ENCODE measurements around the gene HNRNPD. TPM values are rescaled to one million over a fixed set of nuclear protein-coding genes. Genes with fewer than 3 reads are reported as not detected.
A peak's percentile ranks its signal among the peaks of the same experiment; 100 is the strongest.
"Not testable (repeated sequence)": the region's sequence is repeated elsewhere in the genome, so short reads cannot be mapped to it uniquely, and the experiment has no call there.

Gene HNRNPD
- total and polyA plus RNA-seq, 4 experiments from 2014 or later = 158 to 268 (median 241) TPM

- Mint-ChIP-seq H3K27me3 (peaks cover 14 to 18% of the 10 kb centered on the region in 2 donors), H3K27ac (peak overlapping the region in 2 of 7 donors; percentile 31 to 68), H3K9me3 (peaks cover 2 to 11% (median 8%) of the 10 kb centered on the region in 8 donors), H3K4me3 (peak overlapping the region in 1 of 8 donors; percentile 29)
- H3K4me1 ChIP-seq (ENCODE audit: insufficient read depth, low read length); H3K9me3 ChIP-seq (ENCODE audit: control insufficient read depth in 1 of 2, low read length in 2 of 2); H3K4me3 ChIP-seq (ENCODE audit: low read length in 2 of 2); H3K27me3 ChIP-seq (ENCODE audit: insufficient read depth, low read length); intact Hi-C loops (cut with micrococcal nuclease); POLR2A ChIA-PET (ENCODE audit: partially characterized antibody); H3K36me3 ChIP-seq (ENCODE audit: insufficient read depth, low read length); H3K27ac ChIP-seq (ENCODE audit: low read depth, low read length); DNase-seq; H3K36me3 Mint-ChIP-seq; CTCF ChIA-PET (ENCODE audit: partially characterized antibody); H3K4me1 Mint-ChIP-seq: not testable (repeated sequence)
Measured at GRCh38 chr4:82303063-82303462, 70.7 kb downstream of the HNRNPD start.

Other genes starting within 250 kb of the HNRNPD start
- gene HNRNPDL, start 56.5 kb upstream of the HNRNPD start, total RNA-seq = 100 to 1,000 TPM; 322 to 344 TPM
- 100 to 1,000 TPM; 218 to 279 TPM for gene HNRNPDL, start 56.5 kb upstream of the HNRNPD start, polyA plus RNA-seq
- 10 to 100 TPM; 26.1 TPM for gene ENOPH1, start 56.6 kb upstream of the HNRNPD start, total RNA-seq
- 10 to 100 TPM; 40.2 to 56.7 TPM for gene ENOPH1, start 56.6 kb upstream of the HNRNPD start, polyA plus RNA-seq
- gene TMEM150C, start 188.0 kb upstream of the HNRNPD start, total RNA-seq = not detected
- gene TMEM150C, start 188.0 kb upstream of the HNRNPD start, polyA plus RNA-seq = under 1 TPM in 1 of 2 donors, not detected in 1; 0.07 TPM